Erythroblast (primary cell): ENCODE results near the gene TCP11.

Experiments
- DNase-seq, 2 experiments: peaks; one replicate each; lab custom pipeline; 2025; lab: John Stamatoyannopoulos, UW
- GATA1 ChIP-seq: IDR thresholded peaks from 2 replicates; pipeline ENCODE4 v1.6.1; 2011; ENCODE audit warnings: low read depth, mild to moderate bottlenecking, control low read depth, low read length, moderate library complexity
- POLR2A ChIP-seq: IDR thresholded peaks from 2 replicates; pipeline ENCODE4 v1.6.1; 2011; ENCODE audit warnings: mild to moderate bottlenecking, low read length

Gene TCP11

DNA sequence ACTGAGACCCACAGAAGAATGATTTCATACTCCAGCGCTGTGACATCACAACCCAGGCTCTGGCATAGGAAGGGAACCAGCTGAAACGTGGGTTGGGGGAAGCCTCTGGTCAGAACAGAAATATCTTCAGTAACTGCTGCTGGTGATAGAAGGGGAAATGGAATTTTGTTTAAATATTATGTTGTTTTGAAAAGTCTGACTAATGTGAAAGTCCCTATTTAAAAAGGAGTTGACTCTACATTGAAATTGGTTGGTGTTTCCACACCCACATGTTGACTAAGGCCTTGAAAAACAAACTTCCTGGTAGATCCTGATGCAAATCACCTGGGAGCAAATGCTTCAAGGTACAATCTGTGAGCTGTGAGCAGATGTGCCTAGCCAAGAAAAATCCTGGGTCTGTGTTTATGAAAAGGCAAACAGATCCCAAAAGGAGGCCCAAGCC, 24.5 kb upstream of the TCP11 start:
- no peak for TF ChIP-seq POLR2A
- no peak for TF ChIP-seq GATA1

DNA sequence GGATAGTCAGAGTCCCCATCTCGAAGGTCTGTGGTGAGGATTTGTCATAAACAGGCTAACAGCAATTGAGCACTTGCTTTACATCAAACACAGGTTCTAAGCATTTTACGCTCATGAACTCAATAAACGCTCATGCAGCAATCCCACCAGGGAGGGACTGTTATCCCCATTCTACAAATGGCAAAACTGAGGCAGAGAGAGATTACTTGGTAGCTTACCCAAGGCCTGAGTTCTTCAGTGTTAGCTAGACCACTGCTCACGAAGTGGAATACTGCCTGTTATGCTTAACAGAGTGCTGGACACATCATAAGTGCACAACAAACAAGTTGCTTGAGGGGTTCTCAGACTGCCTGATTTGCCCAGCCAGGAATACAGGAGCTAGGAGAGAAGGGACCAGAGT, 23.7 kb upstream of the TCP11 start:
- DNase-seq, result no peak
- TF ChIP-seq POLR2A (no peak), GATA1 (no peak)

More for the DNA sequence above, 24.5 kb upstream of the TCP11 start:
- no peak for DNase-seq

DNA sequence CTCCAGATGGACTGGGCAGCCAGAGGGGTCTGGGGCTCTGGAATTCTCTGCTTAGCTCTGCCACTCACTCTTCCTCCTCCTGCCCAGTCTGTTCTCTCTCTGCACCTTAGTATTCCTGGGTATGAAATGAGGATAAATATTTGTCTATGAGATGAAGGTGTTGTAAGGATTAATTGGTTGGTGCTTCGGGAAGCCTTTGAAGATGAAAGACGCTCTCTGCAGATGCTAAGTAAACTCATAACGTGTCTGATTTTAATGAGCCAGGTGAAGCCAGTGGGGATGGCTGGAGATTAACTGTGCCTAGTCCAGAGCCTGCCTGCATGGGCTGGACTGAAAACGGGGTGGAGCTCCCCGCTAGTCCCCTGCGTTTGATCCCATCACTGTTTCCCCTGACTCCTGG, 23.1 kb upstream of the TCP11 start:
- TF ChIP-seq GATA1 (no peak), POLR2A (no peak)
- no peak for DNase-seq

GRCh38 chr6:35163836-35164235, 22.7 kb upstream of the TCP11 start:
- no peak for DNase-seq
- TF ChIP-seq GATA1 (no peak), POLR2A (no peak)

DNA sequence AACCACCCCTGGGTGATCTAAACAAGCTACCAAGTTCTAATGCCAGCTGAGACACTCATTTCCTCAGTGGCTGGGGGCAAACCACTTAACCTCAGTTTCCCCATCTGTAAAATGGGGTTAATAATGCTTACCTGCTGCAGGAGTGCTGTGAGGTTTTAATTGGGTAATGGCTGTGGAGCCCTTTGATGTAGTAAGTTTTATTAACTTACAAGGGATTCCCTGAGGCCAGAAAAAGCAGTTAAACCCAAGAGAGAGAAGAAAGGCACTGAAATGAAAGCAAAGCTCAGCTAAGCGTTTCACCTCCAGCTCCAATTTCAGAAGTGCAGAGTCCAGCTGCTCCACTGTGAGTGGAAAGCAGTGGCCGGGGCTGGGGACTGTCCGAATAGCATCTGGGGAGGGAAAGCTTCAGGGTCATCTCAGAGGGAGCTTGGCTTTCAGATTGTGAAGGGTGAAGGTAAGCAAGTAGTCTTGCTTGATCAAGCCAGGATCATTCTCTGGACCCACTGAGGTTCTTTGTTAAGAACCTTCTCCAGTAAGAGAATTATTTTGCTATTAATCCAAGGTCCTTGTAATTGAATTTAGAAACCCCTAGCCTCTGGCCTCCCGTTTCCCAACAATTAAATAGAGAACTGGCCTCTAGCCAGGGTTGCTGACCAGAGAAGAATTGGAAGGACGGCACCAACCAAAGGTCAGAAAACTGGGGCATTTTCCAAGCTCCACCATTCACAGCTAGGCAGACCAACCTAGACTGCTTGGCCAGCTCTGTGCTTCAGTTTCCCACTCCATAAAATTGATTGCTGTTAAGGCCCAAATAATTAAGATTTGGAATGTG, 20.9 kb upstream of the TCP11 start:
- TF ChIP-seq POLR2A, result no peak
- no peak for TF ChIP-seq GATA1
- no peak for DNase-seq

DNA sequence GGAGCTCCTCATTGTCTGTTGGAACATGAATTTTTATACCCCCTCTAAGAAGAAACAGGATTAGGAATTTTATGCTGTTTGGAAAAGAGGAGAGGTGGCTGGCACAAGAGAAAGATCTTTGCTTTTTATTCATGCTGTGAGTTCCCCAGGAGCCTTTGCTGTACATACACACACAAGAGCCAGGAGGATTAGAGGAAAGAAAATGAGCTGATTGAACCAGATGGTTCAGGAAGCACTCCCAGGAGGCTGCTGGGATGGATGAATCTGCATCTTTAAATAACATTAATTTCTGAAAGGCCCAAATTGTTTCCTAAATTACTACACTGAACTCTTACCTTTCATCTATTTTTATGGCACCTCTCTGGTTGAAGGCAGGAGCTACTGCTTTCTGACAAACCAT, 20.1 kb upstream of the TCP11 start:
- TF ChIP-seq POLR2A, result no peak
- TF ChIP-seq GATA1, result no peak
- no peak for DNase-seq

DNA sequence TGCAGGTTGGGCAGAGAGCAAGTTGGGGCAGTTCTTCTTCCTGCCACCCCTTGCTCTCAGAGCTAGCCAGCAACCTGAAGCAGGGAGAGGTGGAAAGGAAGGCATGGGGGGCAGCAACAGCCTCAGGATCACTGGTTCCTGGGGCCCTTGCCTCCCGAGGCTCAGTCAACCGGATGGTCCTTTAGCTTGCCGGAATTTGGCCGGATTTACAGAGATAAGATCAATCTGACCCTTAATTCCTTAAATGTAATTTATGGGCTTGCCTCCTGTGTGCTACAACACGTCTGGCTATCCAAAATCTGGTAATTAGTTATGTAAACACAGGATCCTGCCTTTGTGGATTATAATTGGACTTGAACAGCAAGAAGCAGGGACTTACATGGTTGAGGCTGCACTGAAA, 19.5 kb upstream of the TCP11 start:
- no peak for DNase-seq

DNA sequence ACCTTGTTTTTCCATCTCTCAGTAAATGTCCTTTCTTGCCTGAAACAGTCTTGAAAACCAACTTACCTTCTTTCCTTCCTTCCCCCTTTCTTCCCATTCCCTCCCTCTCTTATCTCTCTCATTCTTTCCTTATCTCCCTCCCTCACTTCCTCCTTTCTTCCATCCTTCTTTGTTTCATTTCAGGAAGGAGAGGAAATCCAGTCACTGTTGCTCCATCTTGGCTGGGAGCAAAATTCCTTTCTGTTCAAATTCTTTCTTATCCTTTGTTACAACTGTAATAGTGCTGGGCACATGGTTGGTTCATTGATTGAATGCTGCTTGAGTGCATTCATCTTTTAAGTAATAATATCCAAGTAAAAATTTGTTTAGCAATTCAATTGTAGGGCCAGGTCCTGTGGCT, 17.4 kb upstream of the TCP11 start:
- TF ChIP-seq POLR2A (no peak), GATA1 (no peak)
- no peak for DNase-seq

More for the DNA sequence above, 19.5 kb upstream of the TCP11 start:
- no peak for TF ChIP-seq POLR2A
- no peak for TF ChIP-seq GATA1

DNA sequence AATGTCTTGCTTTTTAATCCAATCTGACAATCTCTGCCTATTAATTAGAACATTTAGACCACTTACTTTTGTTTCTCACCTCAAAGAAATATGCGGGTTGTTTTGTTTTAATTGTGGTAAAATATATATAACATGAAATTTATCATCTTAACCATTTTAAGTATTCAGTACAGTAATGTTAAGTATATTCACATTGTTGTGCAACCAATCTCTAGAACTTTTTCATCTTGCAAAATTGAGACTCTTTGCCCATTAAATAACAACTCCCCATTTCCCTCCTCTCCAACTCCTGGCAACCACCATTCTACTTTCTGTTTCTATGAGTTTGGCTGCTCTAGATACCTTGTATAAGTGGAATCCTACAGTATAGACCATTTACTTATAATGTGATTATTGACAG, 13.8 kb upstream of the TCP11 start:
- TF ChIP-seq GATA1 (no peak), POLR2A (no peak)

DNA sequence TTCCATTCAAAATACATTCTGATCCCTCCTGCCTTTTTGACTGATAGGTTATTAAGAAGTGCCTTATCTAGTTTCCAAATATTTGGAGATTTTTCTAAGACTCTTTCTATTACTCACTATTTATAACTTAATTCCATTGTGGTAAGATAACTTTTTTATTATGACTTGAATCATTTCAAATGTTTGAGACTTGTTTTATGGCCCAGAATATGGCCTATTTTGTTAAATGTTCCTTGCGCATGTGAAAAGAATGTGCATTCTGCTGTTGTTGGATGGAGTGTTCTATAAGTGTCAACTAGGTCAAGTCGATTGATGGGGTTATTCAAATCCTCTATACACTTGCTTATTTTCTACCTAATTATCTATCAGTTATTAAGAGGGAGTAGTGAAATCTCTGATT, 13.1 kb upstream of the TCP11 start:
- DNase-seq, result no peak
- TF ChIP-seq POLR2A (no peak), GATA1 (no peak)

More for the DNA sequence above, 13.8 kb upstream of the TCP11 start:
- no peak for DNase-seq

- no peak for TF ChIP-seq GATA1
- no peak for TF ChIP-seq POLR2A
Observed at GRCh38 chr6:35152067-35152707, 11.0 kb upstream of the TCP11 start.

DNA sequence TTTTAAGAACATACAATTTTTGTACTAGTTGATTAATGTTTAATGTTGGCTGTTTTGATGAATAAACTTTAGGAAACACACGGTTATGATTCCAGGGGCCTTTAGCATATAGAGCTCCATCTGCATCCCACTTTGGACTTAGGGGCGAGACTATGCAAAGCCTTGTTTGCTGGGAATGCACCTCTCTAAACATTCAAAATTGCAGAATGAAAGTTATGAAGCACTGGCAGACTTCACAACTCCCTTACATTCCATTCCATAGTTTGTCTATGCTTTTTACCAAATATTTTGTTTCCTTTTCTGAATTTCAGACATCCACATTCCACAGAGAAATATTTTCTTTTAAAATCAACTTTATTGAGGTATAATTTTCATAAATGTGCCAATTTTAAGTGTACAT, 10.3 kb upstream of the TCP11 start:
- no peak for DNase-seq

More at GRCh38 chr6:35152067-35152707, 11.0 kb upstream of the TCP11 start:
- no peak for DNase-seq

DNA sequence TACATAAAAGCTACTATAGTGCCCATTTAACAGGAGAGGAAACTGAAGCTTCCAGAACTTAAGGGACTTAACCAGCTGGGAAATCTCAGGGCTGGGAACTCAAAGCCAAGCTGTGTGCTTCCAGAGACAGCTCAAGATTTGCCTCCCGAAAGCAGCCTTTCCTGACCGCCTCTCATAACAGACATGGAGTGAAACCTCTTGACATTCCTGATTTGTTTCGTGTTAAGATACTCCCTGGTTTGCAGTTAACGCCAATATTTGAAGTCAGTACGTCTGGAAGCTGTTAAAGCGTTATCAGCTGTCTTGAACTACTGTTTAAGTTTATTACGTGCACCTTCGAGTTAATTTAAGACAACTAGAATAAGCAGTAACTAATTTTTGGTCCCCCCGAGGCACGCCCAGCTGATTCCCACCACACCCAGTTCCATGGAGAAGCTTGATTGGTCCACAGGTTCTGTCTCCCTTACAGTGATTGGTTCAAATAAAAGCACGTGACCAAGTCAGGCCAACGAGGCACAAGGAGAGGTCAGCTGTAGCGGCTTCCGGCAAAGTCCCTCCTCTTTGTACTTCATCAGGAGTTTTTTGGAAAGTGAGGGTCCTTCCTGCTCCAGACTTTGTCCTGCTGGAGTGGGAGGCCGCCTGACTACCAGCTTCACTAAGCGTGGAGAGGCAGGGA, 8.9 kb upstream of the TCP11 start:
- no peak for DNase-seq
- TF ChIP-seq POLR2A (no peak), GATA1 (no peak)

More for the DNA sequence above, 10.3 kb upstream of the TCP11 start:
- no peak for TF ChIP-seq GATA1
- TF ChIP-seq POLR2A, result no peak
